Measurements from ENCODE around the gene KRTAP5-3.

KRTAP5-3 gene

GRCh38 chr11:1637628-1638027 is 29.4 kb upstream of the KRTAP5-3 start:
- TF ChIP-seq FOXP2 (optimal IDR thresholded peaks at IDR 0.05; ENCODE audit: borderline replicate concordance, extremely low read depth, extremely low read length, insufficient read depth) (no peak), TAF1 (IDR thresholded peaks at IDR 0.05; ENCODE audit: borderline replicate concordance, insufficient read depth, low read length) (no peak), SIN3A (IDR thresholded peaks at IDR 0.05; ENCODE audit: borderline replicate concordance, insufficient read depth, low read length) (no peak), POLR2AphosphoS5 (IDR thresholded peaks at IDR 0.05; ENCODE audit: low read depth, low read length) (no peak)
- TF ChIP-seq, protein P1, sequence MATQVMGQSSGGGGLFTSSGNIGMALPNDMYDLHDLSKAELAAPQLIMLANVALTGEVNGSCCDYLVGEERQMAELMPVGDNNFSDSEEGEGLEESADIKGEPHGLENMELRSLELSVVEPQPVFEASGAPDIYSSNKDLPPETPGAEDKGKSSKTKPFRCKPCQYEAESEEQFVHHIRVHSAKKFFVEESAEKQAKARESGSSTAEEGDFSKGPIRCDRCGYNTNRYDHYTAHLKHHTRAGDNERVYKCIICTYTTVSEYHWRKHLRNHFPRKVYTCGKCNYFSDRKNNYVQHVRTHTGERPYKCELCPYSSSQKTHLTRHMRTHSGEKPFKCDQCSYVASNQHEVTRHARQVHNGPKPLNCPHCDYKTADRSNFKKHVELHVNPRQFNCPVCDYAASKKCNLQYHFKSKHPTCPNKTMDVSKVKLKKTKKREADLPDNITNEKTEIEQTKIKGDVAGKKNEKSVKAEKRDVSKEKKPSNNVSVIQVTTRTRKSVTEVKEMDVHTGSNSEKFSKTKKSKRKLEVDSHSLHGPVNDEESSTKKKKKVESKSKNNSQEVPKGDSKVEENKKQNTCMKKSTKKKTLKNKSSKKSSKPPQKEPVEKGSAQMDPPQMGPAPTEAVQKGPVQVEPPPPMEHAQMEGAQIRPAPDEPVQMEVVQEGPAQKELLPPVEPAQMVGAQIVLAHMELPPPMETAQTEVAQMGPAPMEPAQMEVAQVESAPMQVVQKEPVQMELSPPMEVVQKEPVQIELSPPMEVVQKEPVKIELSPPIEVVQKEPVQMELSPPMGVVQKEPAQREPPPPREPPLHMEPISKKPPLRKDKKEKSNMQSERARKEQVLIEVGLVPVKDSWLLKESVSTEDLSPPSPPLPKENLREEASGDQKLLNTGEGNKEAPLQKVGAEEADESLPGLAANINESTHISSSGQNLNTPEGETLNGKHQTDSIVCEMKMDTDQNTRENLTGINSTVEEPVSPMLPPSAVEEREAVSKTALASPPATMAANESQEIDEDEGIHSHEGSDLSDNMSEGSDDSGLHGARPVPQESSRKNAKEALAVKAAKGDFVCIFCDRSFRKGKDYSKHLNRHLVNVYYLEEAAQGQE (IDR thresholded peaks at IDR 0.05; ENCODE audit: insufficient read depth in 1 of 2, low read depth in 2 of 2, low read length in 2 of 2), result no peak

- TF ChIP-seq SIN3A (IDR thresholded peaks at IDR 0.05; ENCODE audit: borderline replicate concordance, insufficient read depth, low read length), result no peak
- no peak for TF ChIP-seq POLR2AphosphoS5 (IDR thresholded peaks at IDR 0.05; ENCODE audit: low read depth, low read length)
- TF ChIP-seq TAF1 (IDR thresholded peaks at IDR 0.05; ENCODE audit: borderline replicate concordance, insufficient read depth, low read length), result no peak
- TF ChIP-seq, protein P1 (IDR thresholded peaks at IDR 0.05; ENCODE audit: insufficient read depth in 1 of 2, low read depth in 2 of 2, low read length in 2 of 2), result no peak
- no peak for TF ChIP-seq FOXP2 (optimal IDR thresholded peaks at IDR 0.05; ENCODE audit: borderline replicate concordance, extremely low read depth, extremely low read length, insufficient read depth)
Measured at GRCh38 chr11:1636291-1636950, 28.2 kb upstream of the KRTAP5-3 start.

DNA sequence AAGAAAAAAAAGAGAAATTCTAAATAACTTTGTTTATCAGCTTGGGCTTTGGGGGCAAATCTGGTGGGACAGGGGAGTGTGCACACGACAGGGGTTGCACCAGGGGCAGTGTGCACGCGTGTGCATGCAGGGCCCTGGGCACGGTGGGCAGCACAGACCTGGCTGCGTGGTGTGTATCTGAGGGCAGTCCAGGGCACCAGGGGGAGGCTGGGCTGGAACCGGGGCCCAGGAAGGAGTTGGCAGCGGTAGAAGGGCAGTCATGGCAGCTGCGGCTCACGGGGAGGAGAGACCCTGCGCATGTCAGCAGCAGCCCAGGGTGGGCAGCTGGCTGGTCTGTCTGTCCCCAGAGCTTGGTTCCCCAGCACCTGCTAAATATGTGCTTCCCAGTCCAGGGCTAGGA is 25.6 kb upstream of the KRTAP5-3 start:
- TF ChIP-seq TAF1 (IDR thresholded peaks at IDR 0.05; ENCODE audit: borderline replicate concordance, insufficient read depth, low read length), result no peak
- TF ChIP-seq, protein P1 (IDR thresholded peaks at IDR 0.05; ENCODE audit: insufficient read depth in 1 of 2, low read depth in 2 of 2, low read length in 2 of 2), result no peak
- no peak for TF ChIP-seq POLR2AphosphoS5 (IDR thresholded peaks at IDR 0.05; ENCODE audit: low read depth, low read length)
- no peak for TF ChIP-seq FOXP2 (optimal IDR thresholded peaks at IDR 0.05; ENCODE audit: borderline replicate concordance, extremely low read depth, extremely low read length, insufficient read depth)
- TF ChIP-seq SIN3A (IDR thresholded peaks at IDR 0.05; ENCODE audit: borderline replicate concordance, insufficient read depth, low read length), result no peak

GRCh38 chr11:1632053-1632714 is 23.9 kb upstream of the KRTAP5-3 start:
- no peak for TF ChIP-seq FOXP2 (optimal IDR thresholded peaks at IDR 0.05; ENCODE audit: borderline replicate concordance, extremely low read depth, extremely low read length, insufficient read depth)
- TF ChIP-seq, protein P1 (IDR thresholded peaks at IDR 0.05; ENCODE audit: insufficient read depth in 1 of 2, low read depth in 2 of 2, low read length in 2 of 2), result no peak
- TF ChIP-seq TAF1 (IDR thresholded peaks at IDR 0.05; ENCODE audit: borderline replicate concordance, insufficient read depth, low read length), result no peak
- no peak for TF ChIP-seq SIN3A (IDR thresholded peaks at IDR 0.05; ENCODE audit: borderline replicate concordance, insufficient read depth, low read length)
- no peak for TF ChIP-seq POLR2AphosphoS5 (IDR thresholded peaks at IDR 0.05; ENCODE audit: low read depth, low read length)
